Measurements from ENCODE around the gene SUGCT.
A peak's percentile ranks its signal among the peaks of the same experiment; 100 is the strongest.

The SUGCT gene

GRCh38 chr7:40551685-40552576 is 417.1 kb downstream of the SUGCT start:
- Histone ChIP-seq H3K27me3 (ENCODE audit: insufficient read depth, low read length) (no peaks in the 10 kb centered on the region), H3K4ac (ENCODE audit: low read depth, low read length) (no peak overlapping the region), H2AFZ (ENCODE audit: insufficient read depth, low read length, poor library complexity) (no peak overlapping the region), H3K18ac (ENCODE audit: low read length) (no peak overlapping the region), H2BK5ac (ENCODE audit: low read depth, low read length, poor library complexity) (no peak overlapping the region), H2AK5ac (ENCODE audit: low read length) (no peak overlapping the region), H3K14ac (ENCODE audit: low read length) (no peak overlapping the region), H3K79me1 (ENCODE audit: low read length) (no peaks in the 10 kb centered on the region), H4K8ac (ENCODE audit: low read depth, low read length) (no peak overlapping the region), H3K36me3 (ENCODE audit: control insufficient read depth in 1 of 2, insufficient read depth in 2 of 2, low read length in 2 of 2) (no peaks in the 10 kb centered on the region), H3K79me2 (ENCODE audit: control insufficient read depth, insufficient read depth, low read length, poor library complexity) (no peaks in the 10 kb centered on the region), H2BK120ac (ENCODE audit: insufficient read depth, low read length, poor library complexity) (no peak overlapping the region), H2BK12ac (ENCODE audit: low read length) (no peak overlapping the region), H4K91ac (ENCODE audit: low read depth, low read length) (no peak overlapping the region), H3K4me2 (ENCODE audit: low read length) (no peak overlapping the region), H3K9me3 (ENCODE audit: insufficient read depth, low read depth, low read length) (no peaks in the 10 kb centered on the region), H3K9ac (ENCODE audit: low read length) (no peak overlapping the region), H3K23ac (ENCODE audit: low read length) (no peak overlapping the region), H3K4me3 (ENCODE audit: low read depth, low read length) (no peak overlapping the region), H4K12ac (ENCODE audit: low read depth, low read length) (no peak overlapping the region), H3K4me1 (ENCODE audit: control insufficient read depth in 1 of 2, insufficient read depth in 2 of 2, low read length in 2 of 2) (peaks cover 4 to 10% of the 10 kb centered on the region in 2 experiments), H3K27ac (ENCODE audit: low read depth, low read length) (no peak overlapping the region)
- peak; percentile 11 to 26 for DNase-seq
- no CpG with 5 or more reads among the region's 8 CpGs for WGBS (ENCODE audit: extremely low coverage, insufficient coverage, insufficient read length)

GRCh38 chr7:40560672-40561071 is 425.9 kb downstream of the SUGCT start:
- Histone ChIP-seq H3K14ac (ENCODE audit: low read length) (no peak overlapping the region), H3K79me2 (ENCODE audit: control insufficient read depth, insufficient read depth, low read length, poor library complexity) (no peaks in the 10 kb centered on the region), H3K23ac (ENCODE audit: low read length) (no peak overlapping the region), H4K91ac (ENCODE audit: low read depth, low read length) (no peak overlapping the region), H2BK5ac (ENCODE audit: low read depth, low read length, poor library complexity) (no peak overlapping the region), H3K9me3 (ENCODE audit: insufficient read depth, low read depth, low read length) (no peaks in the 10 kb centered on the region), H3K4me3 (ENCODE audit: low read depth, low read length) (no peak overlapping the region), H4K12ac (ENCODE audit: low read depth, low read length) (no peak overlapping the region), H3K4ac (ENCODE audit: low read depth, low read length) (no peak overlapping the region), H3K27ac (ENCODE audit: low read depth, low read length) (no peak overlapping the region), H3K4me2 (ENCODE audit: low read length) (no peak overlapping the region), H4K8ac (ENCODE audit: low read depth, low read length) (no peak overlapping the region), H2BK12ac (ENCODE audit: low read length) (no peak overlapping the region), H3K27me3 (ENCODE audit: insufficient read depth, low read length) (no peaks in the 10 kb centered on the region), H3K9ac (ENCODE audit: low read length) (no peak overlapping the region), H2AFZ (ENCODE audit: insufficient read depth, low read length, poor library complexity) (no peak overlapping the region), H3K36me3 (ENCODE audit: control insufficient read depth in 1 of 2, insufficient read depth in 2 of 2, low read length in 2 of 2) (no peaks in the 10 kb centered on the region), H3K18ac (ENCODE audit: low read length) (no peak overlapping the region), H3K79me1 (ENCODE audit: low read length) (no peaks in the 10 kb centered on the region), H2BK120ac (ENCODE audit: insufficient read depth, low read length, poor library complexity) (no peak overlapping the region), H3K4me1 (ENCODE audit: control insufficient read depth in 1 of 2, insufficient read depth in 2 of 2, low read length in 2 of 2) (no peaks in the 10 kb centered on the region), H2AK5ac (ENCODE audit: low read length) (no peak overlapping the region)
- no CpG with 5 or more reads among the region's 1 CpG for WGBS (ENCODE audit: extremely low coverage, insufficient coverage, insufficient read length)
- DNase-seq, result no peak

- Histone ChIP-seq H2BK120ac (ENCODE audit: insufficient read depth, low read length, poor library complexity) (no peak overlapping the region), H3K4me3 (ENCODE audit: low read depth, low read length) (no peak overlapping the region), H4K12ac (ENCODE audit: low read depth, low read length) (no peak overlapping the region), H3K9me3 (ENCODE audit: insufficient read depth, low read depth, low read length) (no peaks in the 10 kb centered on the region), H3K14ac (ENCODE audit: low read length) (no peak overlapping the region), H2BK12ac (ENCODE audit: low read length) (no peak overlapping the region), H2AK5ac (ENCODE audit: low read length) (no peak overlapping the region), H3K79me1 (ENCODE audit: low read length) (no peaks in the 10 kb centered on the region), H3K79me2 (ENCODE audit: control insufficient read depth, insufficient read depth, low read length, poor library complexity) (no peaks in the 10 kb centered on the region), H3K27me3 (ENCODE audit: insufficient read depth, low read length) (no peaks in the 10 kb centered on the region), H3K27ac (ENCODE audit: low read depth, low read length) (no peak overlapping the region), H3K9ac (ENCODE audit: low read length) (no peak overlapping the region), H4K8ac (ENCODE audit: low read depth, low read length) (no peak overlapping the region), H3K36me3 (ENCODE audit: control insufficient read depth in 1 of 2, insufficient read depth in 2 of 2, low read length in 2 of 2) (no peaks in the 10 kb centered on the region), H3K23ac (ENCODE audit: low read length) (no peak overlapping the region), H2AFZ (ENCODE audit: insufficient read depth, low read length, poor library complexity) (no peak overlapping the region), H4K91ac (ENCODE audit: low read depth, low read length) (no peak overlapping the region), H3K4me1 (ENCODE audit: control insufficient read depth in 1 of 2, insufficient read depth in 2 of 2, low read length in 2 of 2) (peaks cover 0 to 2% of the 10 kb centered on the region in 2 experiments), H3K18ac (ENCODE audit: low read length) (no peak overlapping the region), H2BK5ac (ENCODE audit: low read depth, low read length, poor library complexity) (no peak overlapping the region), H3K4me2 (ENCODE audit: low read length) (no peak overlapping the region), H3K4ac (ENCODE audit: low read depth, low read length) (no peak overlapping the region)
- no CpG with 5 or more reads among the region's 5 CpGs for WGBS (ENCODE audit: extremely low coverage, insufficient coverage, insufficient read length)
- no peak for DNase-seq
Observed at GRCh38 chr7:40566879-40567278, 432.1 kb downstream of the SUGCT start.

GRCh38 chr7:40569326-40569725 is 434.5 kb downstream of the SUGCT start:
- Histone ChIP-seq H3K4me3 (ENCODE audit: low read depth, low read length) (no peak overlapping the region), H4K91ac (ENCODE audit: low read depth, low read length) (no peak overlapping the region), H3K79me2 (ENCODE audit: control insufficient read depth, insufficient read depth, low read length, poor library complexity) (no peaks in the 10 kb centered on the region), H4K8ac (ENCODE audit: low read depth, low read length) (no peak overlapping the region), H3K4me2 (ENCODE audit: low read length) (no peak overlapping the region), H3K4me1 (ENCODE audit: control insufficient read depth in 1 of 2, insufficient read depth in 2 of 2, low read length in 2 of 2) (peaks cover 2% of the 10 kb centered on the region in 2 experiments), H2AK5ac (ENCODE audit: low read length) (no peak overlapping the region), H2BK120ac (ENCODE audit: insufficient read depth, low read length, poor library complexity) (no peak overlapping the region), H2AFZ (ENCODE audit: insufficient read depth, low read length, poor library complexity) (no peak overlapping the region), H2BK5ac (ENCODE audit: low read depth, low read length, poor library complexity) (no peak overlapping the region), H3K9ac (ENCODE audit: low read length) (no peak overlapping the region), H4K12ac (ENCODE audit: low read depth, low read length) (no peak overlapping the region), H3K79me1 (ENCODE audit: low read length) (no peaks in the 10 kb centered on the region), H3K27ac (ENCODE audit: low read depth, low read length) (no peak overlapping the region), H2BK12ac (ENCODE audit: low read length) (no peak overlapping the region), H3K14ac (ENCODE audit: low read length) (no peak overlapping the region), H3K23ac (ENCODE audit: low read length) (no peak overlapping the region), H3K18ac (ENCODE audit: low read length) (no peak overlapping the region), H3K36me3 (ENCODE audit: control insufficient read depth in 1 of 2, insufficient read depth in 2 of 2, low read length in 2 of 2) (no peaks in the 10 kb centered on the region), H3K9me3 (ENCODE audit: insufficient read depth, low read depth, low read length) (no peaks in the 10 kb centered on the region), H3K27me3 (ENCODE audit: insufficient read depth, low read length) (no peaks in the 10 kb centered on the region), H3K4ac (ENCODE audit: low read depth, low read length) (no peak overlapping the region)
- no peak for DNase-seq
- WGBS (ENCODE audit: extremely low coverage, insufficient coverage, insufficient read length), result no CpG with 5 or more reads among the region's 3 CpGs

Measured in trophoblast cell (in vitro differentiated cells and primary cell).